GM04504 (cell line): ENCODE data around the gene KIAA1671.
"Not testable (repeated sequence)": the region's sequence is repeated elsewhere in the genome, so short reads cannot be mapped to it uniquely, and the experiment has no call there.

Source experiments
- DNase-seq: peaks from one replicate; pipeline ENCODE4 v3.0.0-alpha.2; 2012; ENCODE audit warnings: low read depth

Gene KIAA1671

DNA sequence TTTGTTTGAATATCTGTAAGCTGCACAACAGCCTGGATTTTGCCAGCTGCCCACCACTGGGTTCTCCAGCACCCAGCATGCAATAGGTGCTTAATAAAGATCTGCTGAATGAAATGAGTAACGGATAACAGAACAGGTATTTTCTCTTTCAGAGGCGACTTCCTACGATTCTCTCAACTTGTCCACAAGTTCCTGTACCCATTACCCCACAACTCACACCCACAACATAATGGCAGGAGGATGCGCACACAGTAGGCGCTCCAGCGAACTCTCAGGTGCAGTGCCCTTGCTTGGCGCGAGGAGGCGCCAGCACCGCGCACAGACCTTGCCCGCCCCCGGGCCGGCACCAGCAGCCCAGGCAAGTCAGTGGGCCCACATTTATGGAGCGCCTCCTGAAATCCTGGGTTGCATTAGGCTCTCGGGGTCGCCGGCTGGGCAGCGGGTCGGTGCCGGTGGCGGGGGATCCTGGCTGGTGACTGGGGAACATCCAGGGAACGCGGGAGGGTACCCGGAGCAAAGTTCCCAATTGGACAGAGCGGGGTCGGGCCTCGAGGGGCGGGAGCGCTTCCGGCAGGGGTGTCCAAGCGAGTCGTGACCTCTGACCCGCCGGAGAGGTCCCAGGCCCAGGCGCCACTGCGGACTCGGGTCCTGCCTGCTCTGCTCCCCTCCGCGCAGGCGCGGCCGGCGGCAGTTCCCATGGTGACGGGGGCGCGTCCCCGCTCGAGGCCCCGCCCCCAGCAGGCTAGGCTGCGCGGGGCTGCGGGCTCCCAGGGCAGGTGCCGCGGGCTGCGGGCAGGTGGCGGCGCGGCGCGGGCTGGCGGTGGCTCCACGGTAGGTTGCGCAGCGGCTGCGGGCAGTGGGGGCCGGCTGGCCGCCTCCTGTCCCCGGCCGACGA is at the start of gene KIAA1671:
TSS of gene KIAA1671 (plus strand) at position 775 of the 895 bp plus-strand sequence. CDS start 75,284 bp downstream, outside the sequence.
- no peak for DNase-seq

DNA sequence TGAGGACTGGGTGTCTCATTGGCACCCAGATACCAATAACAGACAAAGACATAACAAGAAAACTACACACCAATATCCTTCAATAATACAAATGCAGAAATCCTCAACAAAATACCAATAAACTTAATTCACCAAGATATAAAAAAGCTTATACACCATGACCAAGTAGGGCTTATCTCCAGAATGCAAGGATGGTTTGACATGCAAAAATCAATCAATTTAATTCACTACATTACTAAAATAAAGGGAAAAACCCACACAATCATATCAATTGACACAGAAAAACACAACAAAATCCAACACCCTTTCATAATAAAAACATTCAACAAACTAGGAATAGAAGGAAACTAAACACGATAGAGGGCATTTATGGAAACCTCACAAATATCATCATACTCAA is 46.6 kb upstream of the KIAA1671 start:
- no peak for DNase-seq

DNA sequence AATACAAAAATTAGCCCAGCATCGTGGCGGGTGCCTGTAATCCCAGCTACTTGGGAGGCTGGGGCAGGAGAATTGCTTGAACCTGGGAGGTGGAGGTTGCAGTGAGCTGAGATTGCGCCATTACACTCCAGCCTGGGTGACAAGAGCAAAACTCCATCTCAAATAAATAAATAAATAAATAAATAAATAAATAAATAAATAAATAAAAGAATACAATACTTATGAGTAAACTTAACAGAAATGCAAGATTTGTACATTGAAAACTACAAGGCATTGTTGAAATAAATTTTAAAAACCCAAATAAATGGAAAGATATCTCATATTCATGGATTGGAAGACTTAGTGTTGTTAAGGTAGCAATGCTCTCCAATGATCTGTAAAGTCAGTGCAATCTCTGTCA is 45.4 kb upstream of the KIAA1671 start:
- DNase-seq, result not testable (repeated sequence)

DNA sequence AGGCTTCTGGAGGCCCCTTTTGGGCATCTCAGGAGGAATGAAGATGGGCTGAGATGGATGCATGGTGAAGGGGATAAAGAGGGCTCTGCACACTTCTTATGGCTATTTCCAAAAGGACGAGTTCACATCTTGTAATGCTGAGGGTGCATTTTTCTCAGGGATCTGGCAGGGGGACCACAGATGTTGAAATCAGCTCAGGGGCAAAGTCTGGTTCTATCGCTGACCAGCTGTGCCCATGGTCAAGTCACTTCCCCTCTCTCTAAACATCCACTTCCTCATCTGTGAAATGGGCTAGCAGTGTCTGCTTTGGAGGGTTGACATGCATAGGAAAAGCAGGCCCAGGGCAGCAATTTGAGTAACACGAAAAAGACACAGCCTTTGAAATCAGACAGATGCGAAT is 32.5 kb upstream of the KIAA1671 start:
- no peak for DNase-seq

DNA sequence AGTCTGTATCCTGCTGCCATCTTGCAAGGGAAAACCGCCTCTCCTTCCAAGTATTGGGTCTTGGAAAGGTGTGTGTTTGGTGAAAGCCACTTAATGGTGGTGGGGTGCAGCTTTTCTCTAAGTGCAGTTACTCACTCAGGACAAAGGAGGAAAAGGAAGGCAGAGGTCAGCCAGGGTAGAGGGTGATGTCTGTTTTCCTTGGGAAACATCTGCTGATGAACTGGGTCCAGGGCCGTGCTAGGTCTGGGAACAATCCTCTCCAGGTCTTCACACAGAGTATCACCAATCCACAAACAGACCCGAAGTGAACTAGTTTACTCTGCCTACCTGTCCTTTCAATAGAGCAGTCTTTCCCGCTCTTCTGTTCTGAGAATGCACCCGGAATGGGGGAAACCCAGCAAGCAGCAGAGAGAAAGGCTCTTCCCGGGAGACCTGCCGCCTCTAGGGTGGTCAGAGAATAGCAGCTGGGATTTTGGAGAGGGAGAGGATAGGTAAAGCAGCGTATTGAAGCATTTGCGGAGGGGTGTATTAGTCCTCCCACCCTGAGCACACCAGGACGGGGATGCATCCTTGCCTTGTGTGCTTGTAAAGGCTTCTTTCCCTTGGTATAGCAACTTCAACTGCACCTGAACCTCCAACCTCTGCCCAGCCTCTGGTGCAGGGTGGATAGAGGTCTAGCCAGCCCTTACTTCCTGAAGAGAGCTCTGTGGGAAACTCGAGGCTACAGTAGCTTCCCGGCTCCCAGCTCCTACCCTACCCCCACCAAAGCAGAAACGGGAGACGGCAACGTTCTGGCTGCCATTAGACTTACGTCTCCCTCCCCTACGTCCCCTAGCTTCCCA is 26.7 kb upstream of the KIAA1671 start:
- no peak for DNase-seq

DNA sequence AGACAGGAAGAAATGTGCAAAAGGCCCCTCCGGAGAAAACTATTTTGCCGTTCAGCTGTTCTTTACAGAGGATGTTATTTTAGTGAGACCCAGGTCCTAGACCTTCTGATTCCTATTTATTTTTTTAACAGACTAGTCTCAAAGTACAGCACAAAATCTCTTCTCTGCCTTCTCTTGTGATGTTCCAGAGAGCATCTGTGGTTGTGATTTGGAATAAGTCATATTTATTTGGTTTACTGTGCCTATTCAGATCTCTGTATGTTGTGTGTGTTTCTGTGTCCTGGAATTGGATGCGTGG is 26.1 kb upstream of the KIAA1671 start:
- no peak for DNase-seq

DNA sequence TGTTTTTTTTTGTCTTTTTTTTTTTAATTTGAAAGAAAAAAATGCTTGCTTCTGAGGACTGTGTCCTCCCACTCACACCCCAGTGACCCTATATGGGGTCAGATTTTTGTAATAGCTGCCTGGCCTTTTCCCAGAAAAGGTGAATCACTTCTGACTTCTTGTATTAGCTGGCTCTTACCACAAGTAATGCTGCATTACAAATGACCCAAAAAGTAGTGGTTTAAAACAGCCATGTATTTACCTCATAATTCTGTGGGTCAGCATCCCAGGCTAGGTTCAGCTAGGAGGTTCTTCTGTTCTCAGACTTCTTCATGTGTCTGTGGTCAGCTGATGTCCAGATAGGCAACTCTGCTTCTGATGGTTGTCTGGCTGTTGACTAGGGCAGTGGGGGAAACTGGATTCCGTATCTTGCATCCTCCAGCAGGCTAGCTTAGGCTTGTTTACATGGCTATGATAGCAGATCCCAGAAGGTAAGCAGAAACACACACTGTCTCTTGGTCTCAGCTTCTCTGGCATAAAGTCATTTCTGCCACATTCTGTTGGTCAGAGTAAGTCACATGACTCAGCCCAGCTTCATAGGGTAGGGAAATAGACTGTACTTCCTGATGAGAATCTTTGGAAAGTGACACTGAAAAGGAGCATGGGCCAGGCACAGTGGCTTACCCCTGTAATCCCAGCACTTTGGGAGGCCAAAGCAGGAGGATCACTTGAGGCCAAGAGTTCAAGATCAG is 25.5 kb upstream of the KIAA1671 start:
- DNase-seq, result no peak

DNA sequence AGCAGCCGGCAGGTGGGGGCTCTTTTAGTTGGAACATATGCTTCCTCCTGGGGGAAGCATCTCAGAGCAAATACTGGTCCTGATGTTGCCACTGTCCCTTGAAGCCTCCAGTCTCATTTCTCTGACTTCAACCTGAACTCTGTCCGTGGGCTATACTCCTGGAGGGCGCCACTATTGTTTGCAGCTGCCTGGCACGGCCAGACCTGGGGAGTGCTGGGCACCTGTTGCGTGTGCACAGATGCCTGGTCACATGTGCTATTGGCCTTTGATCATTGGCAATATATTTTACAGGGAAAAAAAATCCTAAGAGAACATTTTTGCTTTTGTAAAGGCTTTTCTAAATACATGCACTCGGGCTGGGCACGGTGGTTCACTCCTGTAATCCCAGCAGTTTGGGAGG is 24.2 kb upstream of the KIAA1671 start:
- DNase-seq, result no peak

DNA sequence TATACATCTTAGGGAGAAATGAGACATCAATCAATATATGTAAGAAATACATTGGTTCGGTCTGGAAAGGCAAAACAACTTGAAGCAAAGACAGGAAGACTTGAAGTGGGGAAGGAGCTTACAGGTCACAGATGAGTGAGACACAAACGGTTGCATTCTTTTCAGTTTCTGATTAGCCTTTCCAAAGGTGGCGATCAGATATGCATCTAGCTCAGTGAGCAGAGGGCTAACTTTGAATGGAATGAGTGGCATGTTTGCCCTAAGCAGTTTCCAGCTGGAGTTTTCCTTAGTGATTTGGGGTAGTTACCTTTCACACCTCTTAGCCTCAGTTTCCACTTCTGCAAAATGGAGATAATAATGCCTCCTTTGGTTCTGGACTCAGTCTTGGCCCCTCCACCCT is 21.8 kb upstream of the KIAA1671 start:
- DNase-seq, result no peak

DNA sequence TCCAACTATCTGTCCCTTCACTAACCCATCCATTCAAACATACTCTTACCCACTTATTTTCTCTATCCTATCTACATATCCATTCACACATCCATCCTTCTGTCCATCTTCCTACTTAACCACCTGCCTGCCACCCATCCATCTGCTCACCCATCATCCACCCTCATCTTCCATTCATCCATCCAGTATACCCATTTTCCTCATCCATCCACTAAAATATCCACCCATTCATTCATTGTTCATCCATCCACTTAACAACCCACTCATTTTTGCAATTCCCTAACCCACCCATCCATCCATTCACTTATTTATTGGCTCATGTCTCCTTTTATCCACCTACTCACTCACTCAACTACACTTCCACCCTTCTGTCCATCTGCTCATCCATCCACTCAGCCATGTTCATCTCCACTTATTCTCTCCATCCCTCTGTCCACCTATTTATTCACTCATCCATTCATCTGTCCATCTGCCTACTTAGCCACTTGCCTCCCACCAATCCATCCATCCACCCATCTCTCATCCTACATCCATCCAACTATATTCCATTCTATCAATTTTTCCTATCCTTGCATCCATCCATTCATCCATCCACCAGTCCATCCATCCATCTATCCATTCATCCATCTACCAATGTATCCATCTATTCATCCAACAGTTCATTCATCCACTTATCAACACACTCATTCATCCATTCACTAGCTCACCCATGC is 16.6 kb upstream of the KIAA1671 start:
- DNase-seq, result no peak

DNA sequence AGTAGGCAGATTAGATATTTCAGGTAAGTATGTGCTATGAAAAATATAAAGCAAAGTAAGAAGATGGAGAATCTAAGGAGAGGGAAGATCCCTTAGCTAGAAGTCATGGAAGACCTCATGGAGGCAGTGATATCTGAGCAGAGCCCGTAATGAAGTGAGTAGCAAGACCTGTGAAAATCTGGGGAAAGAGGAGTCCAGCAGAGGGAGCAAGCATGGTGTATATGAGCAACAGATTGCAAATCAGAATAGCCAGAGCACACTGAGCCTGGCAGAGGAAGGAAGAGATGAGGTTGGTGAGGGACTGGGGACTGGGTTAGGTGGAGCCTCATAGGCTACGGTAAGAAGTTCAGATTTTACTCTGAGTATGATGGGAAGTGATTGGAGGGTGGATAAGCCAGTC is 15.4 kb upstream of the KIAA1671 start:
- no peak for DNase-seq

DNA sequence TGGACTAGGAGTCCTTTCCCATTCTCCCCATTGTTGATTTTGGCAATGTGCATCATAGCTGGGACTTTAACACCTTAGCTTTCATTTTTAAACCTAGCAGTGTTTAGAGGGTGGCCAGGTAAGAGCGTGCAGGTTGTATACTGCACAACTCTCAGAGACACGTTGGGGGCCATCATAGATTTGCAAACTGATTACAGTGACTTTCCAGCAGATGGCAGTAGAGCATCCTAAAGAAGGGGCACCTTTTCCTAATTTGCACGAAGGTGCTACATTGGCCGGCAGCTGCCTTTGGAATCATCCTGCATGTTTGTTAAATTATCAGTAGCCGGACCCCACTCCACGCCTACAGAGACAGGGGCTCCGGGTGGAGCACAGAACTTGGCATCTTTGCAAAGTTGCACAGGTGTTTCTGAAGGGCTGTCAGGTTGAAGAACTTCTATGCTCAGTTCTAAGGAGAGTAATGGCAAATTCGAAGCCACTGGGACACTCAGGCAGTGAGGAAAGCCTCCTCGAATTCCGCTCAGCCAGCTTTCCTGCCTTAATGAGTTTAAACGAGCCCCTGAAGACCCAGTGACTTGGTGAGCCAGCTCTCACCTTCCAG is 13.7 kb upstream of the KIAA1671 start:
- no peak for DNase-seq

DNA sequence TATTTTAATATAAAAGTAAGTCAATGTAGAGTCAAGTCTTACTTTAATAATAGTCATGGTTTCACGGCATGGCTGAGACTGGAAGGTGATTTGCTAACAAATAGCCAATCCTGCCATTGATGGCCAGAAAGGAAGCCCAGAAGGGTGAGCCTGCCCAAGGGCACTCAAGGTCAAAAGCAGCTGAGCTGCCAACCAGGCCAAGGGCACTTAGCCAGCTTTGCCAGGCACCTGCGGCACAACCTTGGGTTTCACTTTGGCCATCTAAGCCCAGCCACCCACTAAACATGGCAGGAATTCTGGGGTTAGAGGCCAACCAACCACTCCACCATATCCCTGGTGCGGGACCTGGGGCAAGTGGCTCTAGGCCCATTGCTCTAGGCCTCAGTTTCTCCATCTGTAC is 10.2 kb upstream of the KIAA1671 start:
- DNase-seq, result no peak

DNA sequence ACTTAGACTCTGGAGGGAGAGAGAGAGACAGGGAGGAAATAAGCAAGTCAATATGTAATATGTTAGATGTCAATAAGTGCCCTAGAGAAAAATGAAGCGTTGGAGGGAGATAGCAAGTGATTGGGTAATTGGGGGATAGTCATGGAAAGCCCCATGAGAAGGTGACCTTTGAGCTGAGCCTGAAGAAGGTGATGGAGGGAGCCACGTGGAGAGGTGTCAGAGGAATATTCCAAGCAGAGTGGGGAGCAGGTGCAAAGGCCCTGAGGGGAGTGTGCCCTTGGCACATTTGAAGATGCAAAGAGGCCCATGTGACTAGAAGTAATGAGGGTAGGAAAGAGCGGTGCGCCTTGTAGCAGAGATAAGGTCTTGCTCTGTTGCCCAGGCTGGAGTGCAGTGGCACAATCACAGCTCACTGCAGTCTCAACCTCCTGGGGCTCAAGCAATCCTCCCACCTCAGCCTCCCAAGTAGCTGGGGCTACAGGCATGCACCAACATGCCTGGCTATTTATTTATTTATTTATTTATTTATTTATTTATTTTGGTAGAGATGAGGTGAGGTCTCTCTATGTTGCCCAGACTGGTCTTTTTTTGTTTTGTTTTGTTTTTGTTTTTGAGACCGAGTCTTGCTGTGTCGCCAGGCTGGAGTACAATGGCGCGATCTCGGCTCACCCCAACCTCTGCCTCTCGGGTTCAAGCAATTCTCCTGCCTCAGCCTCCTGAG is 8.1 kb upstream of the KIAA1671 start:
- DNase-seq, result no peak

DNA sequence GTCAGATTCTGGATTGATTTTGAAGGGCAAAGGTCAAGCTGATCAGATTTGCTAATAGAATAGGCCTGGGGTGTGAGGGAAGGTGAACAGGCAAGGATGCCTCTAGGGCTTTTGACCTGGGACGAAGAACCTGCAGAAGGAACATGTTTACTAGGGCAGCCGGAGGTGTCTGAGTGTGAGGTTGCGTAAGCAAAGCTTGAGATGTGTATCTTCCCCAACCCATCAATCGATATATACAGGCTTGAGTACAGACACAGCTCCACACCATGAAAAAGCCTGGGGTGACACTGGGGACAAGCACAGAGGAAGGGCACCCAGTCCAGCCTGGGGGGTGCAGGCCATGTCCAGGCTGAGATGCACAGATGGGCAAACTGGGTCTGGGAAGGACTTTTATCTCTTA is 7.1 kb upstream of the KIAA1671 start:
- no peak for DNase-seq

DNA sequence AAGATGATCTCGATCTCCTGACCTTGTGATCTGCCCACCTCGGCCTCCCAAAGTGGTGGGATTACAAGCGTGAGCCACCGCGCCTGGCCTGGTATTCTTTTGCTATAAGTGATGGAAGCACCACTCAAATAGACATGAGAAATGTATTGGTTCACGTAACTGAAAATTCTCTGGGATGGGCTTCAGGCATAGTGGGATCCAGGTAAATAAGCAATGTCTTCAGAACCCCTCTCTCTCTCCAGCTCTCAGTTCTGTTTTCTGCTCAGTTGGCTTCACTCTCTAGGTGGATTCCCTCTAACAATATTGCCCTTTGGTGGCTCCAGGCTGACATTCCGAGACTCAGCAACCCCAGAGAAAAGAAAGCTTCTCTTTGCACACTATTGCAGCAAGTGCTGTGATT is 5.1 kb upstream of the KIAA1671 start:
- no peak for DNase-seq

DNA sequence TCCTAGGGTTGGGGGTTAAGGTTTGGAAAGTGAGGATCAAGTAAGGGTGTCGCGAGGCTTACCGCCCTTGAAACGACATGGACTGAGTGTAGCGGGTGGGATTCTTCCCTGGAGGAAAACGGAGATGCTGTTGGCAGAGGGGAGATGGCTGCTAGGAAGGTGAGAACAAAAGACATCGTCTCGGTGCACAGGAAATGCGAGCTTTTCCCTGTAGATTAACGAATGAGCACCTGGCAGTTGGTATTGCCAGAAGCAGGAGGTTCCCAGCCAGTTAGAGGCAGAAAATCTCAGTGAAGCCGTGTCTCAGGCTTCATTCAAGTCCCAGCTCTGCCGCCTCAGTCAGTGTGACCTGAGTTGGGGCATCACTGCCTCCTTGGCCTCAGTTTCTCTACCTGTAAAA is 4.6 kb upstream of the KIAA1671 start:
- DNase-seq, result no peak

DNA sequence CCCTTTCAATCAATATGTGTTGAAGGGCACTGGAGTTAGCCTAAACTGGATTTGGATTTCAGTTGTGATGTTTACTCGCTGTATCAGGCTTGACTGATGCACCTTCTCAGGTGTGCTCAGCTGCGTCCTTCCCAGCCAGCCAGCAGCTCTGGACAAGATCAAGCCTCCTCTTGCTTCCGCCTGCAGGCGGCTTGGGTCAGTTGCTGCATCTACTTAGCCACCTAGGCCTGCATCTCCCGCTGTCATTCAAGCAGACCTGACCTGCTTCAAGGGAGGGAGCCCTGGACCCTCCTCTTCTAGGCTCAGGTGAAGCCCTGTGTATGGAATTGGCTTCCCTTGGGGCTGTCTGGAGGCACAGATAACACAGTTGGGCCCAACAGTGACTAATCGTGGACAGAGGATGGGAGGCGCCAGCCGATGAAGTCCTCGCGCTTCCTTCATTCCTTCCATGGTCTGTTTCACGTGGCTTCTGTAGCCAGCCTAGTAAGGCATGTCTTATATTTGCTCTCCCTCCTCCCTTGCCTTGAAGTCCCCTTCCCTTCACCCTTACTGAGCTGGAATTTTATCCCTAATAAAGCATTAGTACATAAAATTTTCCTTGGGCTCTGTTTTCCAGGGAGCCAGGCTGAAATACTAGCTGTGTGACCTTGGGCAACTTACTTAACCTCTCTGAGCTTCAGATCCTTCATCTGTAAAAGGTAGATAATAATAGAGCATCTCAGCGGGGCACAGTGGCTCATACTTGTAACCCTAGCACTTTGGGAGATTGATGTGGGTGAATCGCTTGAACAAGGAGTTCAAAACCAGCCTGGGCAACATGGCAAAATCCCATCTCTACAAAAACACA is 3.9 kb upstream of the KIAA1671 start:
- no peak for DNase-seq

DNA sequence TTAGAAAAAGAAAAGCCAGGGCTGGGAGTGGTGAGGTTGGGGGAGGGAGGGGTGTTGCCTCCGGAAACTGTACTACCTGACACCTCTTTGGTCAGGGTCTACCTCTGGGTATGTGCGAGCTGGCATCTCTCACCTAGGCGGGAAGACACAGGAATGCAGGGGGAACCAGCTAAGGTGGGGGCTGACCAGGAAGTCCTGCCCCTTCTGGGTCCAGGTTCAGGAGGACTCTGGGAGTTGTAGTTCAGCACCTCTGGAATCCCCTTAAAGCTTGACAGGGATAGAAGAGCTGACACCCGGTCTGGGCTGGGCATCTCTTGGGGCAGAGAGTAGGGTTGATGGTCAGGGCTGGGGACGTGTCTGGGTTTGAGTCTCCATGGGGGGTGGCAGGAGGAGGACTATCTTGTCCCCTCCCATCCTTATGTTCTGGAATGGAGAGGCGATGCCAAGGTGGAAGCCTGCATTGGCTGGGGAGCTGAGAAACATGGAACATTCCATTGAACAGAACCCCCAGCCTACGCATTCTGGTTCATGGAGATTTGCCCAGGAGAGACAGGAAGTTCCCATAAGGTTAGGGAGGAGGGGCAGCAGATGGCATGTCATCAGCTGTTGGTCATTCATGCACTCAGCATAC is 2.1 kb upstream of the KIAA1671 start:
- DNase-seq, result no peak
